ENCODE data around the gene MRM3.
"Not testable (repeated sequence)": the region's sequence is repeated elsewhere in the genome, so short reads cannot be mapped to it uniquely, and the experiment has no call there.

- TF ChIP-seq RAD21 (IDR thresholded peaks at IDR 0.05; ENCODE audit: low read length); POLR2A (IDR thresholded peaks at IDR 0.05; ENCODE audit: low read depth, low read length); CTCF (conservative IDR thresholded peaks at IDR 0.05; ENCODE audit: low read depth, low read length); MAFK (IDR thresholded peaks at IDR 0.05; ENCODE audit: low read depth, low read length); RCOR1 (IDR thresholded peaks at IDR 0.05; ENCODE audit: insufficient replicate concordance, low read length); CHD1 (IDR thresholded peaks at IDR 0.05; ENCODE audit: low read depth, low read length): not testable (repeated sequence)
These were observed 26.1 kb upstream of the MRM3 start for GRCh38 chr17:756010-756567.

Measured in IMR-90 (cell line).